ENCODE data around the gene DNPEP.

The DNPEP gene

DNA sequence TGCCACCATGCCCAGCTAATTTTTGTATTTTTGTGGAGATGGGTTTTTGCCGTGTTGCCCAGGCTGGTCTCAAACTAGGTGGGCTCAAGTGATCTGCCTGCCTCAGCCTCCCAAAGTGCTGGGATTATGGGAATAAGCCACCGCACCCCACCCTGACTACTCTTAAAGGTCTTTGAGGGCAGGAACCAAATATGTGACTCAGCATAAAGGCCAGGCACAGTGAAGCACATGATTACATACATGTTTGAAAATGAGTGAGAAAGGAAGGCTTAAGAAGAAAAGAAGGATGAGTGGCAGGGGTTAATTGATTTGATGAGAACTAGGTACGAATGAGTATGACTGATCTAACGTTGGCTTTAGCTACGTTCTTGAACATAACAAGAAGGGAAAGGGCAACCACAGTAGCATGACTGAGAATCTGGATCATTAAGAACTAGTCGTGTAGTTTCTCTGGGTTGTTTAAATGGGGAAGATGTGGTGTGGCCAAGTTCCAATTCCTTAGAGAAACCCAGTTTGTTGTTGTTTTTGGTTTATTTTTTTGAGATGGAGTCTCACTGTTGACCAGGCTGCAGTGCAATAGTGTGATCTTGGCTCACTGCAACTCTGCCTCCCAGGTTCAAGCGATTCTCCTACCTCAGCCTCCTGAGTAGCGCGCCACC lies 61.9 kb downstream of the DNPEP start:
- no peak overlapping the region for H3K27ac ChIP-seq (ENCODE audit: low read depth, low read length, poor library complexity, severe bottlenecking)
- H3K79me2 ChIP-seq (ENCODE audit: insufficient read depth, low read length): no peaks in the 10 kb centered on the region
- H3K4me3 ChIP-seq (ENCODE audit: low read depth, low read length, poor library complexity, severe bottlenecking): no peak overlapping the region
- TF ChIP-seq EZH2 (IDR thresholded peaks at IDR 0.05; ENCODE audit: borderline replicate concordance, low read length): no peak
- TF ChIP-seq, protein P1, sequence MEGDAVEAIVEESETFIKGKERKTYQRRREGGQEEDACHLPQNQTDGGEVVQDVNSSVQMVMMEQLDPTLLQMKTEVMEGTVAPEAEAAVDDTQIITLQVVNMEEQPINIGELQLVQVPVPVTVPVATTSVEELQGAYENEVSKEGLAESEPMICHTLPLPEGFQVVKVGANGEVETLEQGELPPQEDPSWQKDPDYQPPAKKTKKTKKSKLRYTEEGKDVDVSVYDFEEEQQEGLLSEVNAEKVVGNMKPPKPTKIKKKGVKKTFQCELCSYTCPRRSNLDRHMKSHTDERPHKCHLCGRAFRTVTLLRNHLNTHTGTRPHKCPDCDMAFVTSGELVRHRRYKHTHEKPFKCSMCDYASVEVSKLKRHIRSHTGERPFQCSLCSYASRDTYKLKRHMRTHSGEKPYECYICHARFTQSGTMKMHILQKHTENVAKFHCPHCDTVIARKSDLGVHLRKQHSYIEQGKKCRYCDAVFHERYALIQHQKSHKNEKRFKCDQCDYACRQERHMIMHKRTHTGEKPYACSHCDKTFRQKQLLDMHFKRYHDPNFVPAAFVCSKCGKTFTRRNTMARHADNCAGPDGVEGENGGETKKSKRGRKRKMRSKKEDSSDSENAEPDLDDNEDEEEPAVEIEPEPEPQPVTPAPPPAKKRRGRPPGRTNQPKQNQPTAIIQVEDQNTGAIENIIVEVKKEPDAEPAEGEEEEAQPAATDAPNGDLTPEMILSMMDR (IDR thresholded peaks at IDR 0.05; ENCODE audit: low read length): no peak
- no peaks in the 10 kb centered on the region for H3K9me2 ChIP-seq (ENCODE audit: low read depth, low read length)
- H3K4me1 ChIP-seq (ENCODE audit: insufficient read depth, low read length, severe bottlenecking): no peaks in the 10 kb centered on the region
- H3F3A ChIP-seq (ENCODE audit: insufficient read depth, low read length): no peaks in the 10 kb centered on the region
- no peak overlapping the region for H3K4me2 ChIP-seq (ENCODE audit: low read length)
- no peak overlapping the region for H3K9ac ChIP-seq (ENCODE audit: low read length)
- no peaks in the 10 kb centered on the region for H3K36me3 ChIP-seq (ENCODE audit: insufficient read depth, low read length)
- no peaks in the 10 kb centered on the region for H3K27me3 ChIP-seq (ENCODE audit: insufficient read depth, low read length)
- no peaks in the 10 kb centered on the region for H3K9me3 ChIP-seq (ENCODE audit: low read length)
- no peaks in the 10 kb centered on the region for H4K20me1 ChIP-seq (ENCODE audit: insufficient read depth, low read length)
- no peak overlapping the region for H2AFZ ChIP-seq (ENCODE audit: low read length)

DNA sequence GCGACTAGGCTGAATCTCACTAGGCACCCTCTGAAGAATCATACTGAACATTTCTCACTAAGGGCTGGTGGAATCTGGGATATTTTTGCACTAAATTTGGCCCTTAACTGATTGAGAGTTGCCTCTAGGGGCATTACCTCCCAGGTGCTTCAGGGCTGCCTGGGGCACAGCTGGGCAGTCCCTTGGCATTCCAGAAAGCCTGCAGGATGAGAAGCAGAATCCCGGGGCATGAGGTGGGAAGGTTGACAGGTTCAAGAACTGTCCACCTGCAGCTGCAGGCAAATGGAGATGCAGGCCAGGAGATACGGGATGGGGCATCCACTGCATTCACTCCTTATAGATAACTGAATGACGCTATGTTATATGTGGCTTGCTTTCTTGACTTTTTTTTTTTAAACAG lies 62.6 kb downstream of the DNPEP start:
- Histone ChIP-seq H3K4me1 (ENCODE audit: insufficient read depth, low read length, severe bottlenecking) (no peaks in the 10 kb centered on the region), H3K27me3 (ENCODE audit: insufficient read depth, low read length) (no peaks in the 10 kb centered on the region), H3K36me3 (ENCODE audit: insufficient read depth, low read length) (no peaks in the 10 kb centered on the region)

DNA sequence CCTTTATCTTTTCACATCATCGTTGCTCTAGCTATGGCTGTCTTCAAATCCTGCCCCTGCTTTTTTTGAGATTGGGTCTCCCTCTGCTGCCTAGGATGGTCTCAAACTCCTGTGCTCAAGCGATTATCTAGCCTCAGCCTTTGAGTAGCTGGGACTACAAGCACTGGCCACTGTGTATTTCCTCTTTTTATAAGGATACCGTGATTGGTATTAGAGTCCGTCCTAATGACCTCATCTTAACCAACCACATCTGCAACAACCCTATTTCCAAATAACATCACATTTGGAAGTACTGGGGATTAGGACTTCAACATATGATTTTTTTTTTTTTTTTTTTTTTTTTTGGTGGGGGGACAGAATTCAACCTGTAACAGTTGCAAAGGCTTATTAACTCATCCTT lies 64.3 kb downstream of the DNPEP start:
- no peak overlapping the region for H3K4me2 ChIP-seq (ENCODE audit: low read length)
- H3K36me3 ChIP-seq (ENCODE audit: insufficient read depth, low read length): no peaks in the 10 kb centered on the region
- no peaks in the 10 kb centered on the region for H3K9me2 ChIP-seq (ENCODE audit: low read depth, low read length)
- no peaks in the 10 kb centered on the region for H3K27me3 ChIP-seq (ENCODE audit: insufficient read depth, low read length)
- H2AFZ ChIP-seq (ENCODE audit: low read length): no peak overlapping the region
- H3K27ac ChIP-seq (ENCODE audit: low read depth, low read length, poor library complexity, severe bottlenecking): no peak overlapping the region
- H3F3A ChIP-seq (ENCODE audit: insufficient read depth, low read length): no peaks in the 10 kb centered on the region
- no peak overlapping the region for H3K9ac ChIP-seq (ENCODE audit: low read length)
- H4K20me1 ChIP-seq (ENCODE audit: insufficient read depth, low read length): no peaks in the 10 kb centered on the region
- no peaks in the 10 kb centered on the region for H3K9me3 ChIP-seq (ENCODE audit: low read length)
- no peak overlapping the region for H3K4me3 ChIP-seq (ENCODE audit: low read depth, low read length, poor library complexity, severe bottlenecking)
- H3K79me2 ChIP-seq (ENCODE audit: insufficient read depth, low read length): no peaks in the 10 kb centered on the region
- TF ChIP-seq EZH2 (IDR thresholded peaks at IDR 0.05; ENCODE audit: borderline replicate concordance, low read length): no peak
- TF ChIP-seq, protein P1 (IDR thresholded peaks at IDR 0.05; ENCODE audit: low read length): no peak
- no peaks in the 10 kb centered on the region for H3K4me1 ChIP-seq (ENCODE audit: insufficient read depth, low read length, severe bottlenecking)

More for the DNA sequence above, 62.6 kb downstream of the DNPEP start:
- Histone ChIP-seq H2AFZ (ENCODE audit: low read length) (no peak overlapping the region), H3K9ac (ENCODE audit: low read length) (no peak overlapping the region), H3K4me2 (ENCODE audit: low read length) (no peak overlapping the region), H3K27ac (ENCODE audit: low read depth, low read length, poor library complexity, severe bottlenecking) (no peak overlapping the region), H3K9me3 (ENCODE audit: low read length) (no peaks in the 10 kb centered on the region), H3F3A (ENCODE audit: insufficient read depth, low read length) (no peaks in the 10 kb centered on the region), H4K20me1 (ENCODE audit: insufficient read depth, low read length) (no peaks in the 10 kb centered on the region), H3K9me2 (ENCODE audit: low read depth, low read length) (no peaks in the 10 kb centered on the region), H3K79me2 (ENCODE audit: insufficient read depth, low read length) (no peaks in the 10 kb centered on the region), H3K4me3 (ENCODE audit: low read depth, low read length, poor library complexity, severe bottlenecking) (no peak overlapping the region)
- TF ChIP-seq EZH2 (IDR thresholded peaks at IDR 0.05; ENCODE audit: borderline replicate concordance, low read length): no peak
- TF ChIP-seq, protein P1 (IDR thresholded peaks at IDR 0.05; ENCODE audit: low read length): no peak
